Neuronal stem cell (in vitro differentiated cells): ENCODE results near the gene PAK5.

Experiments used
- DNase-seq: peaks from one replicate; pipeline ENCODE4 v3.0.0-alpha.2; 2013; ENCODE audit warnings: low spot score
- H2AFZ ChIP-seq: one replicate; pipeline ENCODE4 v1.6.1; 2013; ENCODE audit warnings: mild to moderate bottlenecking, low read length, inconsistent platforms
- H2AK5ac ChIP-seq: 2 replicates; pipeline ENCODE4 v1.6.1; 2013; ENCODE audit warnings: low read depth, mild to moderate bottlenecking, inconsistent platforms, low read length, moderate library complexity, mixed read lengths
- H2BK120ac ChIP-seq: 2 replicates; pipeline ENCODE4 v1.6.1; 2013; ENCODE audit warnings: low read depth, mild to moderate bottlenecking, inconsistent platforms, low read length, moderate library complexity, mixed read lengths
- H2BK12ac ChIP-seq: one replicate; pipeline ENCODE4 v1.6.1; 2013; ENCODE audit warnings: low read length, inconsistent platforms
- H2BK15ac ChIP-seq: 2 replicates; pipeline ENCODE4 v1.6.1; 2013; ENCODE audit warnings: mild to moderate bottlenecking, low read length, inconsistent platforms, mixed read lengths
- H2BK5ac ChIP-seq: one replicate; pipeline ENCODE4 v1.6.1; 2013; ENCODE audit warnings: inconsistent platforms, mild to moderate bottlenecking, low read length, moderate library complexity
- H3K14ac ChIP-seq: one replicate; pipeline ENCODE4 v1.6.1; 2013; ENCODE audit warnings: low read length, inconsistent platforms
- H3K18ac ChIP-seq: 2 replicates; pipeline ENCODE4 v1.6.1; 2013; ENCODE audit warnings: low read length, inconsistent platforms
- H3K23ac ChIP-seq: 2 replicates; pipeline ENCODE4 v1.6.1; 2013; ENCODE audit warnings: low read depth, mild to moderate bottlenecking, mixed read lengths, low read length, inconsistent platforms; ENCODE audit not compliant: poor library complexity
- H3K27ac ChIP-seq: replicated peaks from 3 replicates; pipeline ENCODE4 v1.5.1; 2013; ENCODE audit warnings: low read length, inconsistent platforms
- H3K27me3 ChIP-seq, 3 experiments: 2 replicates each; pipeline ENCODE4 v1.6.1; 2013; ENCODE audit warnings: low read length in 3 of 3, mild to moderate bottlenecking in 2 of 3, inconsistent platforms in 1 of 3, low read depth in 1 of 3, mixed read lengths in 1 of 3, moderate library complexity in 1 of 3; ENCODE audit not compliant: control insufficient read depth in 3 of 3, insufficient read depth in 3 of 3
- H3K36me3 ChIP-seq, 2 donors: replicated peaks in 1 of 2; 2 replicates each; pipeline ENCODE4 v1.6.1; 2013; ENCODE audit warnings: low read length in 2 of 2; ENCODE audit not compliant: control insufficient read depth in 2 of 2, insufficient read depth in 2 of 2
- H3K4ac ChIP-seq: 2 replicates; pipeline ENCODE4 v1.6.1; 2013; ENCODE audit warnings: inconsistent platforms, mild to moderate bottlenecking, low read length, moderate library complexity
- H3K4me1 ChIP-seq, 2 donors: 1 replicate in 1 of 2; 2 replicates in 1 of 2; pipeline ENCODE4 v1.6.1; 2013; ENCODE audit warnings: low read length in 2 of 2, low read depth in 1 of 2; ENCODE audit not compliant: control insufficient read depth in 2 of 2, insufficient read depth in 1 of 2
- H3K4me2 ChIP-seq: one replicate; pipeline ENCODE4 v1.6.1; 2013; ENCODE audit warnings: mild to moderate bottlenecking, low read length, inconsistent platforms; ENCODE audit not compliant: insufficient read depth, poor library complexity, severe bottlenecking
- H3K4me3 ChIP-seq, 2 donors: 2 replicates each; pipeline ENCODE4 v1.5.1; 2013; ENCODE audit warnings: low read length in 2 of 2, mild to moderate bottlenecking in 2 of 2, inconsistent platforms in 1 of 2, moderate library complexity in 1 of 2
- H3K79me1 ChIP-seq: one replicate; pipeline ENCODE4 v1.6.1; 2013; ENCODE audit warnings: low read depth, mild to moderate bottlenecking, inconsistent platforms, low read length, moderate library complexity
- H3K9ac ChIP-seq: one replicate; pipeline ENCODE4 v1.6.1; 2013; ENCODE audit warnings: mild to moderate bottlenecking, low read depth, low read length, inconsistent platforms; ENCODE audit not compliant: poor library complexity
- H3K9me3 ChIP-seq, 2 donors: replicated peaks in 1 of 2; 2 replicates each; pipeline versions ENCODE3 to v1.6.1; 2013; ENCODE audit warnings: low read length in 2 of 2, mild to moderate bottlenecking in 2 of 2, inconsistent platforms in 1 of 2, low read depth in 1 of 2, mixed read lengths in 1 of 2, moderate library complexity in 1 of 2; ENCODE audit not compliant: control insufficient read depth in 2 of 2, insufficient read depth in 1 of 2
- H4K8ac ChIP-seq: one replicate; pipeline ENCODE4 v1.6.1; 2013; ENCODE audit warnings: low read depth, mild to moderate bottlenecking, inconsistent platforms, low read length, moderate library complexity
- H4K91ac ChIP-seq: one replicate; pipeline ENCODE4 v1.6.1; 2013; ENCODE audit warnings: low read length, low read depth, mild to moderate bottlenecking, inconsistent platforms; ENCODE audit not compliant: poor library complexity
- WGBS, 2 donors: extraction: QIAGEN DNeasy Blood & Tissue Kit; methylation state at CpG; one replicate each; pipeline ENCODE4 v1.1.7; 2013; ENCODE audit warnings: missing lambda C conversion rate in 2 of 2, mixed read lengths in 1 of 2; ENCODE audit not compliant: insufficient read length in 2 of 2, insufficient replicate concordance in 1 of 2; ENCODE audit errors: extremely low coverage in 2 of 2; 5-methylcytosine and 5-hydroxymethylcytosine counted together

The PAK5 gene

GRCh38 chr20:9634327-9634726, 204.5 kb downstream of the PAK5 start:
- Histone ChIP-seq H3K4me2 (no peak overlapping the region), H2BK120ac (no peak overlapping the region), H3K14ac (no peak overlapping the region), H3K9me3 (no peaks in the 10 kb centered on the region), H2AFZ (no peak overlapping the region), H2BK15ac (no peak overlapping the region), H3K36me3 (no peaks in the 10 kb centered on the region), H4K8ac (no peak overlapping the region), H3K27me3 (no peaks in the 10 kb centered on the region), H3K4me3 (no peak overlapping the region), H3K18ac (no peak overlapping the region), H3K23ac (no peak overlapping the region), H3K27ac (no peak overlapping the region), H2BK12ac (no peak overlapping the region), H3K9ac (no peak overlapping the region), H3K79me1 (no peaks in the 10 kb centered on the region), H3K4ac (no peak overlapping the region), H2AK5ac (no peak overlapping the region), H3K4me1 (peaks cover 0 to 2% of the 10 kb centered on the region in 2 donors), H2BK5ac (no peak overlapping the region), H4K91ac (no peak overlapping the region)
- DNase-seq, result no peak

DNA sequence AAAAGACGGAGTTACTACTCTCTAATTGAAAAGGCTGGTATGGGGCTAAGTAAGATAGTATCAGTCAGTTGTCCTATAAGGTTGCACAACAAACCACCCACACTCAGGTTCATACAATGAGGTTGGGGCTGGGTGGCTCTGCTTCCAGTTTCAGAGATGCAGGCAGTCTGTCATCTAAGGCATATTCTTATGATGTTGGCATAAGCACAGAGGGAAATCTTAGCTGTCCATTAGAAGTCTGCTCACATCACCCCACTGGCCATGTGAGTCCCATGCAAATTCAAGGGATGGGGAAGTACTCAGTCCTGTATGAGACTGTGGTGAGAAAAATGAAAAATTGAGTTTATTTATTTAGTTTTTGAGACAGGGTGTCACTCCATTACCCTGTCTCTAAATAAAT, 205.9 kb downstream of the PAK5 start:
- H3K4me3 ChIP-seq, result no peak overlapping the region
- no CpG with 5 or more reads among the region's 1 CpG for WGBS, 2 donors

DNA sequence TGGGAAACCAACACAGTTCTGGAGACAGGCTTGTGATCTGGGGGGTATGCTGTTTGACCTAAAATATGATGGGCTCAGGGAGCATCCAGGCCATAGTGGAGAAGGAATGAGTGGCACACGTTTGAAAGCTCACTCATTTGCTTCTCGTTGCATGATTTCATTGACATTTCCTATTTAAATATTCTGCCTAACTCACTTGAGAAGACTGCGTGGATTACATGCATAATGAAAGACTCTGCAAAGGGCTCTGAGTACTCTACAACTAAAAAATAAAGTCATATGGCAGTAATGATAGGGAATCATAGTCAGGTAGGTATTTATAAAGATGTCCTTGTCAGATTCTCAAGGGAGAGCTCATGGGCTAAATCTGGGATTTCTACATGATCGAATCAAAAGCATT, 206.6 kb downstream of the PAK5 start:
- no CpG with 5 or more reads among the region's 4 CpGs for WGBS, 2 donors
- Histone ChIP-seq H2AFZ (no peak overlapping the region), H2BK120ac (no peak overlapping the region), H4K8ac (no peak overlapping the region), H3K9me3 (no peaks in the 10 kb centered on the region), H3K14ac (no peak overlapping the region), H3K9ac (no peak overlapping the region), H2BK5ac (no peak overlapping the region), H3K79me1 (no peaks in the 10 kb centered on the region), H2BK15ac (no peak overlapping the region), H2AK5ac (no peak overlapping the region), H4K91ac (no peak overlapping the region), H3K36me3 (no peaks in the 10 kb centered on the region), H3K4me3 (no peak overlapping the region), H2BK12ac (no peak overlapping the region), H3K27me3 (no peaks in the 10 kb centered on the region), H3K4me1 (peaks cover 0 to 2% of the 10 kb centered on the region in 2 donors), H3K23ac (no peak overlapping the region), H3K27ac (no peak overlapping the region), H3K4me2 (no peak overlapping the region), H3K18ac (no peak overlapping the region), H3K4ac (no peak overlapping the region)
- DNase-seq, result no peak

More for the DNA sequence above, 205.9 kb downstream of the PAK5 start:
- peaks cover 0 to 2% of the 10 kb centered on the region in 2 donors for H3K4me1 ChIP-seq
- no peak overlapping the region for H3K9ac ChIP-seq
- no peak overlapping the region for H2AK5ac ChIP-seq
- no peak overlapping the region for H2BK5ac ChIP-seq
- no peak overlapping the region for H4K91ac ChIP-seq
- H2AFZ ChIP-seq, result no peak overlapping the region
- no peaks in the 10 kb centered on the region for H3K27me3 ChIP-seq
- no peak overlapping the region for H3K14ac ChIP-seq
- no peak overlapping the region for H3K18ac ChIP-seq
- H3K9me3 ChIP-seq, result no peaks in the 10 kb centered on the region
- H3K4me2 ChIP-seq, result no peak overlapping the region
- H2BK120ac ChIP-seq, result no peak overlapping the region
- H3K4ac ChIP-seq, result no peak overlapping the region
- H4K8ac ChIP-seq, result no peak overlapping the region
- H3K79me1 ChIP-seq, result no peaks in the 10 kb centered on the region
- H3K27ac ChIP-seq, result no peak overlapping the region
- DNase-seq, result no peak
- H2BK15ac ChIP-seq, result no peak overlapping the region
- H2BK12ac ChIP-seq, result no peak overlapping the region
- H3K23ac ChIP-seq, result no peak overlapping the region
- no peaks in the 10 kb centered on the region for H3K36me3 ChIP-seq

DNA sequence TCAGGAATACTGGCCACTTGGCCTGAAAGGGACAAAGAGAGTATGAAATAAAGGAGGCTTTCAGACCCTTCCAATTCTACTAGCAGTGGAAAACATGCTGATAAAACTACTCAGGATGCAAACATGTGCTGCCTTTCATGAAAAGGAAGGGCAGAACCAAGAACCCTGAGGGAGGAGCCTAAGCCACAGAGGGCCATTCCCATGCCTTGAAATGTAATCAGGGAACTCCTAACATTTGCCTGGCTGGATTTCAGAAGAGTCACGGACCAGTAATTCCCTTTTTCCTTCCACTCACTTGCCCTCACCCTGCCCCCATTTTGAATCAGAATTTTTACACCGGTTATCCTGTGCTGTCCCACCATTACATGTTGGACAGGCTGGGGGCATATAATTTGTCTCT, 208.3 kb downstream of the PAK5 start:
- Histone ChIP-seq H3K27ac (no peak overlapping the region), H3K18ac (no peak overlapping the region), H3K4ac (no peak overlapping the region), H3K4me1 (peaks cover 0 to 2% of the 10 kb centered on the region in 2 donors), H3K23ac (no peak overlapping the region), H3K4me3 (no peak overlapping the region), H4K91ac (no peak overlapping the region), H2BK15ac (no peak overlapping the region), H3K14ac (no peak overlapping the region), H2AK5ac (no peak overlapping the region), H3K79me1 (no peaks in the 10 kb centered on the region), H3K9me3 (no peaks in the 10 kb centered on the region), H4K8ac (no peak overlapping the region), H3K27me3 (no peaks in the 10 kb centered on the region), H2BK12ac (no peak overlapping the region), H3K9ac (no peak overlapping the region), H2AFZ (no peak overlapping the region), H3K4me2 (no peak overlapping the region), H3K36me3 (no peaks in the 10 kb centered on the region), H2BK5ac (no peak overlapping the region), H2BK120ac (no peak overlapping the region)
- DNase-seq, result no peak
- WGBS, 2 donors, result no CpG with 5 or more reads among the region's 2 CpGs
